ENCODE measurements around the gene CSNK1G1.

- TF ChIP-seq GABPA (IDR thresholded peaks at IDR 0.05; ENCODE audit: low read depth): no peak
- TF ChIP-seq CTCF (IDR thresholded peaks at IDR 0.05): no peak
- TF ChIP-seq ELF1 (IDR thresholded peaks at IDR 0.05): no peak
- TF ChIP-seq FOXM1 (IDR thresholded peaks at IDR 0.05; ENCODE audit: low read depth): no peak
- no peak for TF ChIP-seq ZBTB33 (IDR thresholded peaks at IDR 0.05; ENCODE audit: borderline replicate concordance, low read depth)
- TF ChIP-seq RAD21 (IDR thresholded peaks at IDR 0.05; ENCODE audit: low read length): no peak
- no peak for TF ChIP-seq SIN3A (IDR thresholded peaks at IDR 0.05; ENCODE audit: borderline replicate concordance, low read depth, low read length)
- no peak for TF ChIP-seq GATA2 (CRISPR knock-in tag; IDR thresholded peaks at IDR 0.05)
- TF ChIP-seq POLR2AphosphoS5 (IDR thresholded peaks at IDR 0.05; ENCODE audit: low read depth, low read length): no peak
These were observed 197.4 kb downstream of the CSNK1G1 start for GRCh38 chr15:64158363-64159134.

Data from SK-N-SH (cell line).